ENCODE data around the gene RFNG. TPM values are rescaled to one million over a fixed set of nuclear protein-coding genes. Genes with fewer than 3 reads are reported as not detected.

RFNG gene
- polyA plus RNA-seq, 2 of the 4 experiments (the other 2 are of a cell fraction), result 8.4 to 25.7 TPM

- TF ChIP-seq GATA3 (IDR thresholded peaks at IDR 0.05; ENCODE audit: borderline replicate concordance) (no peak), ZFP36 (IDR thresholded peaks at IDR 0.05; ENCODE audit: borderline replicate concordance, partially characterized antibody) (no peak), SMC3 (IDR thresholded peaks at IDR 0.05) (no peak), KDM1A (IDR thresholded peaks at IDR 0.05; ENCODE audit: low read depth) (no peak), HES2 (IDR thresholded peaks at IDR 0.05) (no peak), RARB (CRISPR knock-in tag; IDR thresholded peaks at IDR 0.05) (no peak), PBX3 (IDR thresholded peaks at IDR 0.05) (no peak), MAZ (IDR thresholded peaks at IDR 0.05; ENCODE audit: borderline replicate concordance, low read depth, low read length) (no peak), RNF2 (IDR thresholded peaks at IDR 0.05; ENCODE audit: borderline replicate concordance, low read depth) (no peak), HOXB13 (CRISPR knock-in tag; IDR thresholded peaks at IDR 0.05; ENCODE audit: low read depth) (no peak), JUNB (IDR thresholded peaks at IDR 0.05) (no peak), CHD4 (IDR thresholded peaks at IDR 0.05; ENCODE audit: borderline replicate concordance) (no peak), HDAC2 (IDR thresholded peaks at IDR 0.05) (no peak), ESRRA (IDR thresholded peaks at IDR 0.05; ENCODE audit: borderline replicate concordance, low read length) (no peak), PHF8 (IDR thresholded peaks at IDR 0.05; ENCODE audit: borderline replicate concordance, low read depth) (no peak), EP300 (IDR thresholded peaks at IDR 0.05) (no peak), FOSB (CRISPR knock-in tag; IDR thresholded peaks at IDR 0.05) (no peak), TFCP2L1 (CRISPR knock-in tag; IDR thresholded peaks at IDR 0.05) (no peak), CBX8 (IDR thresholded peaks at IDR 0.05) (no peak), HOXA7 (CRISPR knock-in tag; IDR thresholded peaks at IDR 0.05) (no peak)
- 64% methylated on average over 6 of the region's 6 CpGs for WGBS (ENCODE audit: missing lambda C conversion rate)
- no peaks in the 10 kb centered on the region for H3K9me3 ChIP-seq
- DNase-seq (ENCODE audit: low read depth in 1 of 2, low spot score in 1 of 2) (no peak), ATAC-seq (no peak), FAIRE-seq (no peak)
- H3K4me3 ChIP-seq, result no peak overlapping the region
- CTCF ChIA-PET, result interaction anchor here (1.0 to 1.1 kb wide), 3 partner anchors 14 to 52 kb away, joined by 3 to 4 read pairs (median 4); no protein-coding TSS in a partner anchor
- no peaks in the 10 kb centered on the region for H3K4me1 ChIP-seq
- H3K4me2 ChIP-seq, result no peak overlapping the region
- POLR2A ChIA-PET, result interaction anchor here (1.0 kb wide), 1 partner anchor 26 kb away, joined by 4 read pairs; the partner anchor contains the start of gene FASN
- no peak overlapping the region for H3K27ac ChIP-seq
Measured at GRCh38 chr17:82072827-82073226, 21.2 kb upstream of the RFNG start.

- ATAC-seq (no peak), FAIRE-seq (no peak), DNase-seq (ENCODE audit: low read depth in 1 of 2, low spot score in 1 of 2) (no peak)
- Histone ChIP-seq H3K4me1 (peaks cover 6% of the 10 kb centered on the region), H3K9me3 (no peaks in the 10 kb centered on the region), H3K4me2 (no peak overlapping the region), H3K27ac (no peak overlapping the region), H3K4me3 (no peak overlapping the region)
- ChIA-PET POLR2A (interaction anchor here (0.7 to 0.8 kb wide), 2 partner anchors 24 to 28 kb away, joined by 3 read pairs; partner anchors contain the start of gene FASN), CTCF (interaction anchor here (0.6 to 1.4 kb wide), 5 partner anchors 26 to 132 kb away, joined by 3 to 4 read pairs (median 3); no protein-coding TSS in a partner anchor)
- TF ChIP-seq RFX5 (IDR thresholded peaks at IDR 0.05) (no peak), POLR2AphosphoS2 (conservative IDR thresholded peaks at IDR 0.05; ENCODE audit: low read length) (no peak), NPAS2 (CRISPR knock-in tag; IDR thresholded peaks at IDR 0.05; ENCODE audit: borderline replicate concordance) (no peak), JUNB (IDR thresholded peaks at IDR 0.05) (no peak), NR3C1 (IDR thresholded peaks at IDR 0.05) (no peak), HOXA7 (CRISPR knock-in tag; IDR thresholded peaks at IDR 0.05) (no peak), CHD4 (IDR thresholded peaks at IDR 0.05; ENCODE audit: borderline replicate concordance) (no peak), HES2 (IDR thresholded peaks at IDR 0.05) (no peak), ZNF302 (CRISPR knock-in tag; IDR thresholded peaks at IDR 0.05) (no peak), HOXB13 (CRISPR knock-in tag; IDR thresholded peaks at IDR 0.05; ENCODE audit: low read depth) (no peak), MAX (IDR thresholded peaks at IDR 0.05) (no peak), POLR2A (IDR thresholded peaks at IDR 0.05; ENCODE audit: low read length) (no peak), BCL3 (IDR thresholded peaks at IDR 0.05) (no peak)
Measured at GRCh38 chr17:82070611-82071010, 19.0 kb upstream of the RFNG start.

All from A549 (cell line).